H1 (cell line): Measurements from ENCODE around the gene FBLN5. TPM values are rescaled to one million over a fixed set of nuclear protein-coding genes. Genes with fewer than 3 reads are reported as not detected.

Source experiments
- CTCF ChIA-PET: fragments of 300-600 bp; sonication (Branson Sonifier 250); formaldehyde crosslinking; loops from one replicate; lab custom pipeline; 2021; ENCODE audit not compliant: partially characterized antibody; lab: Charles Lee
- POLR2A ChIA-PET: fragments of 300-600 bp; sonication (Branson Sonifier 250); formaldehyde crosslinking; loops from one replicate; lab custom pipeline; 2021; ENCODE audit warnings: inconsistent platforms; ENCODE audit not compliant: partially characterized antibody; lab: Charles Lee
- DNase-seq, 2 experiments: peaks; one replicate each; pipeline versions ENCODE4 v3.0.0 to v3.0.0-alpha.2; 2010 to 2022; ENCODE audit warnings: low spot score in 2 of 2, low read depth in 1 of 2, mixed read lengths in 1 of 2
- FAIRE-seq: peaks from 2 replicates; lab custom pipeline; 2011; peaks lifted over from hg19 to GRCh38; lab: Jason Lieb, UNC
- H2AFZ ChIP-seq: 2 replicates; pipeline ENCODE4 v1.8.1; 2012; ENCODE audit warnings: low read length, inconsistent platforms
- H2AK5ac ChIP-seq: 2 replicates; pipeline ENCODE4 v1.6.1; 2013; ENCODE audit warnings: low read depth, low read length
- H2BK120ac ChIP-seq: replicated peaks from 2 replicates; pipeline ENCODE3; 2013; ENCODE audit warnings: low read depth, low read length, inconsistent platforms
- H2BK12ac ChIP-seq: 2 replicates; pipeline ENCODE4 v1.6.1; 2013; ENCODE audit warnings: low read depth, low read length
- H2BK15ac ChIP-seq: 2 replicates; pipeline ENCODE4 v1.6.1; 2013; ENCODE audit warnings: low read length
- H2BK20ac ChIP-seq: 2 replicates; pipeline ENCODE4 v1.6.1; 2013; ENCODE audit warnings: low read length
- H2BK5ac ChIP-seq: 2 replicates; pipeline ENCODE4 v1.6.1; 2013; ENCODE audit warnings: low read depth, low read length
- H3K14ac ChIP-seq: 2 replicates; pipeline ENCODE4 v1.6.1; 2013; ENCODE audit warnings: inconsistent platforms; ENCODE audit not compliant: insufficient read length
- H3K18ac ChIP-seq: 2 replicates; pipeline ENCODE4 v1.6.1; 2013; ENCODE audit warnings: low read length; ENCODE audit errors: extremely low read depth
- H3K23ac ChIP-seq: 2 replicates; pipeline ENCODE4 v1.6.1; 2013; ENCODE audit warnings: inconsistent platforms; ENCODE audit not compliant: insufficient read length
- H3K23me2 ChIP-seq: 2 replicates; pipeline ENCODE4 v1.6.1; 2013; ENCODE audit warnings: low read depth, low read length
- H3K27ac ChIP-seq: 2 replicates; pipeline ENCODE4 v1.6.1; 2011; ENCODE audit warnings: low read depth, low read length, inconsistent platforms
- H3K27me3 ChIP-seq, 4 experiments: replicated peaks in 1 of 4; 1 replicate in 1 of 4; 2 replicates in 3 of 4; pipeline versions ENCODE4 v1.6.1 to v1.8.1; 2011 to 2013; ENCODE audit warnings: low read length in 3 of 4, mild to moderate bottlenecking in 3 of 4, inconsistent platforms in 2 of 4, mixed read lengths in 2 of 4, moderate library complexity in 1 of 4; ENCODE audit not compliant: control insufficient read depth in 3 of 4, insufficient read depth in 3 of 4; ENCODE audit errors: extremely low read depth in 1 of 4
- H3K36me3 ChIP-seq, 4 experiments: 2 replicates each; pipeline versions ENCODE4 v1.6.1 to v1.8.1; 2011 to 2013; ENCODE audit warnings: mild to moderate bottlenecking in 4 of 4, low read length in 3 of 4, moderate library complexity in 2 of 4, control low read depth in 1 of 4, inconsistent platforms in 1 of 4; ENCODE audit not compliant: insufficient read depth in 4 of 4, control insufficient read depth in 2 of 4
- H3K4ac ChIP-seq: replicated peaks from 2 replicates; pipeline ENCODE3; 2013; ENCODE audit warnings: low read length, low read depth, mixed read lengths, inconsistent platforms; ENCODE audit not compliant: insufficient read length
- H3K4me1 ChIP-seq, 4 experiments: replicated peaks in 1 of 4; 1 replicate in 1 of 4; 2 replicates in 3 of 4; pipeline versions ENCODE4 v1.6.1 to v1.8.1; 2011 to 2013; ENCODE audit warnings: low read length in 3 of 4, inconsistent platforms in 2 of 4, mixed read lengths in 1 of 4; ENCODE audit not compliant: insufficient read depth in 4 of 4, control insufficient read depth in 3 of 4
- H3K4me2 ChIP-seq, 2 experiments: 2 replicates each; pipeline versions ENCODE4 v1.6.1 to v1.8.1; 2011 to 2013; ENCODE audit warnings: low read depth in 2 of 2, low read length in 2 of 2, control low read depth in 1 of 2, inconsistent platforms in 1 of 2, mild to moderate bottlenecking in 1 of 2; ENCODE audit not compliant: insufficient read depth in 1 of 2
- H3K4me3 ChIP-seq, 4 experiments: fragments of 200-600, 300-600 bp in 1 of 4; sonication (generic), shearing (Covaris generic), sonication (Bioruptor Twin) in 1 of 4; 2 replicates each; pipeline versions ENCODE4 v1.5.1 to v1.8.1; 2011 to 2016; ENCODE audit warnings: low read length in 4 of 4, low read depth in 3 of 4, control low read depth in 2 of 4, inconsistent platforms in 2 of 4, mild to moderate bottlenecking in 2 of 4, mixed read lengths in 1 of 4, moderate library complexity in 1 of 4; ENCODE audit not compliant: insufficient read depth in 2 of 4; ENCODE audit errors: extremely low read depth in 1 of 4
- H3K56ac ChIP-seq: replicated peaks from 2 replicates; pipeline ENCODE3; 2013; ENCODE audit warnings: low read depth, mild to moderate bottlenecking, mixed read lengths, low read length, inconsistent platforms; ENCODE audit not compliant: insufficient read length
- H3K79me1 ChIP-seq: 2 replicates; pipeline ENCODE4 v1.6.1; 2013; ENCODE audit warnings: low read depth, low read length, control low read depth
- H3K79me2 ChIP-seq, 2 experiments: 2 replicates each; pipeline versions ENCODE4 v1.6.1 to v1.8.1; 2012 to 2013; ENCODE audit warnings: low read length in 2 of 2, mild to moderate bottlenecking in 2 of 2, inconsistent platforms in 1 of 2; ENCODE audit not compliant: insufficient read depth in 2 of 2, control insufficient read depth in 1 of 2
- H3K9ac ChIP-seq, 4 experiments: replicated peaks in 1 of 4; 1 replicate in 1 of 4; 2 replicates in 3 of 4; pipeline versions ENCODE4 v1.6.1 to v1.8.1; 2011 to 2013; ENCODE audit warnings: low read depth in 3 of 4, low read length in 3 of 4, control low read depth in 2 of 4, mild to moderate bottlenecking in 2 of 4, moderate library complexity in 2 of 4, inconsistent platforms in 1 of 4; ENCODE audit errors: extremely low read depth in 1 of 4
- H3K9me3 ChIP-seq, 2 experiments: 2 replicates each; pipeline versions ENCODE4 v1.6.1 to v1.8.1; 2012 to 2013; ENCODE audit warnings: mild to moderate bottlenecking in 2 of 2, moderate library complexity in 2 of 2, control low read depth in 1 of 2, inconsistent platforms in 1 of 2, low read depth in 1 of 2, low read length in 1 of 2, mixed read lengths in 1 of 2; ENCODE audit not compliant: insufficient read depth in 2 of 2
- H4K20me1 ChIP-seq, 2 experiments: replicated peaks in 1 of 2; 2 replicates each; pipeline versions ENCODE3 to v1.8.1; 2011 to 2013; ENCODE audit warnings: inconsistent platforms in 2 of 2, low read length in 2 of 2, mild to moderate bottlenecking in 1 of 2; ENCODE audit not compliant: insufficient read depth in 2 of 2, control insufficient read depth in 1 of 2
- H4K5ac ChIP-seq: 2 replicates; pipeline ENCODE4 v1.6.1; 2013; ENCODE audit warnings: low read length, low read depth, mixed read lengths, inconsistent platforms; ENCODE audit not compliant: insufficient read length
- H4K8ac ChIP-seq: 2 replicates; pipeline ENCODE4 v1.8.0; 2013; ENCODE audit warnings: mild to moderate bottlenecking, moderate library complexity, low read length, inconsistent platforms; ENCODE audit not compliant: insufficient read depth; ENCODE audit errors: extremely low read depth
- H4K91ac ChIP-seq: replicated peaks from 2 replicates; pipeline ENCODE3; 2013; ENCODE audit warnings: low read length, mixed read lengths, inconsistent platforms; ENCODE audit not compliant: insufficient read length
- FOSL1 ChIP-seq: IDR thresholded peaks from 2 replicates; pipeline ENCODE4 v1.6.1; 2011; ENCODE audit warnings: mild to moderate bottlenecking, low read depth, low read length, moderate library complexity; ENCODE audit not compliant: insufficient read depth
- HDAC2 ChIP-seq, 2 experiments: fragments of 300-600 bp in 1 of 2; sonication (generic) in 1 of 2; IDR thresholded peaks; 2 replicates each; pipeline ENCODE4 v1.6.1; 2011 to 2012; ENCODE audit warnings: low read depth in 2 of 2, low read length in 2 of 2, mild to moderate bottlenecking in 2 of 2, moderate library complexity in 2 of 2, borderline replicate concordance in 1 of 2, inconsistent platforms in 1 of 2
- WGBS, 2 experiments: shearing (Covaris generic) in 1 of 2; methylation state at CpG; one replicate each; pipeline versions ENCODE4 v1.1.6 to v1.1.7; 2013 to 2015; ENCODE audit warnings: low lambda C conversion rate in 2 of 2, mixed read lengths in 2 of 2, inconsistent platforms in 1 of 2, low coverage in 1 of 2, missing lambda C conversion rate in 1 of 2; ENCODE audit not compliant: insufficient replicate concordance in 2 of 2, insufficient coverage in 1 of 2, insufficient read length in 1 of 2; ENCODE audit errors: extremely low coverage in 1 of 2, missing lambda C conversion rate in 1 of 2; 5-methylcytosine and 5-hydroxymethylcytosine counted together
- polyA plus RNA-seq, 7 experiments: library from polyadenylated mRNA; depleted of rRNA in 3 of 7; stranded (reverse) in 5 of 7; unstranded in 2 of 7; fragments of >200 nt in 5 of 7; fragments of 200-250 nt in 2 of 7; gene quantifications; 1 replicate in 5 of 7; 2 replicates in 1 of 7; 4 replicates in 1 of 7; pipeline versions ENCODE4 v1.2.1 to v1.2.3, GENCODE V29; 2011 to 2013; ENCODE audit warnings: missing spikeins in 2 of 7, mixed read lengths in 2 of 7
- total RNA-seq: library from RNA; stranded (reverse); fragmentation: NEBNext Ultra II Directional; extraction: Animal tissue kit (Norgen Biotek cat#: 25700); gene quantifications from 2 replicates; pipeline ENCODE4 v1.2.1, GENCODE V29; 2021

The FBLN5 gene
- total and polyA plus RNA-seq, 2 of the 8 experiments (the other 6 are each of a cell fraction or from before 2014, with no cell fraction given) = 0.88 to 3.5 TPM

DNA sequence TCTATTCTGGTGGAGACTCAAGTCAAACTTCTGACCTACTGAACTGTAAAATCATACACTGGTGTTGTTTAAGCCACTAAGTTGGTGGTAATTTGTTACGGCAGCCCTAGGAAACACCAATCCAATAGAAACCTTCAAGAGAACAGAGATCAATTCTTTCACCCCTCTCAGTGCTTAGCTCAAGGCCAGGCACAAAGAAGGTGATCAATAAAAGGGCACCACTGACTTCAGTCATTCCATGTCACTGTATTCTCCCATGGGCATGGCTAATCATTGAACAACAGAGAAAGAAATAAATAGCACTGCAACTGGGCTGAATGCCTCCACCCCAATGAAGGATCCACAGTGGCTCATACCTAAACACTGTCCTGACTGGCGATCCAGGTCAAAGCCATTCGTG lies 7.3 kb downstream of the FBLN5 start:
- Histone ChIP-seq H2BK5ac (no peak overlapping the region), H3K18ac (no peak overlapping the region), H4K91ac (no peak overlapping the region), H2AK5ac (no peak overlapping the region), H4K20me1 (no peaks in the 10 kb centered on the region), H3K79me2 (no peaks in the 10 kb centered on the region), H3K23me2 (no peaks in the 10 kb centered on the region), H3K4me1 (no peaks in the 10 kb centered on the region; a peak in 1 of 7 replicates), H2BK15ac (no peak overlapping the region), H3K4ac (no peak overlapping the region), H3K4me3 (no peak overlapping the region), H3K27me3 (no peaks in the 10 kb centered on the region), H2AFZ (no peak overlapping the region), H2BK12ac (no peak overlapping the region), H3K9me3 (no peaks in the 10 kb centered on the region), H3K56ac (no peak overlapping the region), H2BK120ac (no peak overlapping the region), H4K8ac (no peak overlapping the region), H3K36me3 (no peaks in the 10 kb centered on the region), H3K9ac (no peak overlapping the region), H3K23ac (no peak overlapping the region), H3K79me1 (no peaks in the 10 kb centered on the region), H4K5ac (no peak overlapping the region), H3K4me2 (no peak overlapping the region), H3K27ac (no peak overlapping the region), H3K14ac (no peak overlapping the region), H2BK20ac (no peak overlapping the region)
- 91% methylated on average over 3 of the region's 3 CpGs; no CpG with 5 or more reads in 1 of the 2 experiments for whole genome bisulfite sequencing, 2 experiments
- CTCF ChIA-PET = no interaction called here
- DNase-seq (no peak), FAIRE-seq (no peak)
- TF ChIP-seq FOSL1 (no peak), HDAC2 (IDR thresholded peaks at IDR 0.05; ENCODE audit: borderline replicate concordance in 1 of 2, low read depth in 2 of 2, low read length in 2 of 2) (no peak)
- POLR2A ChIA-PET = no interaction called here
